GM12878 (cell line): ENCODE data around the gene TMC6. TPM values are rescaled to one million over a fixed set of nuclear protein-coding genes. Genes with fewer than 3 reads are reported as not detected.
A peak's percentile ranks its signal among the peaks of the same experiment; 100 is the strongest.

ENCODE experiments used
- ASH2L ChIP-seq: fragments of 300-600, 200-600 bp; sonication (generic); IDR thresholded peaks from 2 replicates; pipeline ENCODE4 v1.6.1; 2017; ENCODE audit warnings: low read depth, mild to moderate bottlenecking, borderline replicate concordance
- BRCA1 ChIP-seq: IDR thresholded peaks from 2 replicates; pipeline ENCODE4 v1.6.1; 2011; ENCODE audit warnings: low read depth, low read length, improper control_type of control experiment
- CHD1 ChIP-seq: IDR thresholded peaks from 2 replicates; pipeline ENCODE4 v1.6.1; 2012; ENCODE audit warnings: low read depth, low read length, improper control_type of control experiment
- CHD2 ChIP-seq: IDR thresholded peaks from 2 replicates; pipeline ENCODE4 v1.6.1; 2011; ENCODE audit warnings: low read depth, low read length, improper control_type of control experiment, borderline replicate concordance
- CREB1 ChIP-seq: IDR thresholded peaks from 2 replicates; pipeline ENCODE4 v1.6.1; 2012; ENCODE audit warnings: low read depth, mild to moderate bottlenecking, inconsistent platforms
- EP300 ChIP-seq, 2 experiments: fragments of 150-350 bp in 1 of 2; IDR thresholded peaks; 2 replicates each; pipeline ENCODE4 v1.6.1; 2011 to 2012; ENCODE audit warnings: low read depth in 2 of 2, low read length in 2 of 2, borderline replicate concordance in 1 of 2, improper control_type of control experiment in 1 of 2, inconsistent platforms in 1 of 2; ENCODE audit not compliant: control insufficient read depth in 1 of 2
- IKZF2 ChIP-seq, 2 experiments: fragments of 450-650 bp; IDR thresholded peaks; 2 replicates each; pipeline ENCODE4 v1.6.1; 2017; ENCODE audit warnings: mild to moderate bottlenecking in 2 of 2, moderate library complexity in 2 of 2
- KAT2A ChIP-seq: conservative IDR thresholded peaks from 2 replicates; pipeline ENCODE4 v1.6.1; 2011; ENCODE audit warnings: low read depth, low read length; ENCODE audit not compliant: control insufficient read depth
- MYB ChIP-seq: fragments of 150-350 bp; IDR thresholded peaks from 2 replicates; pipeline ENCODE4 v1.6.1; 2014; ENCODE audit warnings: mild to moderate bottlenecking, low read depth, low read length, borderline replicate concordance
- MYC ChIP-seq: IDR thresholded peaks from 2 replicates; pipeline ENCODE4 v1.6.1; 2011; ENCODE audit warnings: mild to moderate bottlenecking, low read length, moderate library complexity, inconsistent platforms; ENCODE audit not compliant: insufficient read depth, insufficient replicate concordance, insufficient read length, severe bottlenecking
- NFIC ChIP-seq: IDR thresholded peaks from 2 replicates; pipeline ENCODE4 v1.6.1; 2012; ENCODE audit warnings: low read depth, mild to moderate bottlenecking, inconsistent platforms, low read length, moderate library complexity
- NFYA ChIP-seq: IDR thresholded peaks from 2 replicates; pipeline ENCODE4 v1.6.1; 2011; ENCODE audit warnings: low read depth, mild to moderate bottlenecking, low read length, improper control_type of control experiment, borderline replicate concordance
- NFYB ChIP-seq: IDR thresholded peaks from 2 replicates; pipeline ENCODE4 v1.6.1; 2011; ENCODE audit warnings: low read depth, mild to moderate bottlenecking, low read length, improper control_type of control experiment, moderate library complexity; ENCODE audit not compliant: insufficient read depth
- NR2F1 ChIP-seq: fragments of 450-650 bp; conservative IDR thresholded peaks from 2 replicates; pipeline ENCODE4 v1.6.1; 2017; ENCODE audit warnings: mild to moderate bottlenecking
- NRF1 ChIP-seq: conservative IDR thresholded peaks from 2 replicates; pipeline ENCODE4 v1.6.1; 2011; ENCODE audit warnings: mild to moderate bottlenecking, low read depth, low read length, improper control_type of control experiment
- PAX8 ChIP-seq: fragments of 450-650 bp; IDR thresholded peaks from 2 replicates; pipeline ENCODE4 v1.6.1; 2017; ENCODE audit warnings: mild to moderate bottlenecking, moderate library complexity
- RCOR1 ChIP-seq: conservative IDR thresholded peaks from 2 replicates; pipeline ENCODE4 v1.6.1; 2012; ENCODE audit warnings: low read depth, low read length, improper control_type of control experiment
- RELA ChIP-seq: fragments of 450-650 bp; IDR thresholded peaks from 2 replicates; pipeline ENCODE4 v1.8.0; 2014; ENCODE audit warnings: borderline replicate concordance; ENCODE audit not compliant: partially characterized antibody
- TCF3 ChIP-seq: IDR thresholded peaks from 2 replicates; pipeline ENCODE4 v1.6.1; 2012; ENCODE audit warnings: low read depth, mild to moderate bottlenecking, low read length, borderline replicate concordance; ENCODE audit not compliant: insufficient read depth
- YY1 ChIP-seq: IDR thresholded peaks from 2 replicates; pipeline ENCODE4 v1.6.1; 2011; ENCODE audit warnings: low read depth, mild to moderate bottlenecking, low read length
- ZNF24 ChIP-seq: fragments of 450-650 bp; IDR thresholded peaks from 2 replicates; pipeline ENCODE4 v1.6.1; 2017; ENCODE audit warnings: antibody characterized with exemption, mild to moderate bottlenecking
- ZSCAN29 ChIP-seq: fragments of 450-650 bp; IDR thresholded peaks from 2 replicates; pipeline ENCODE4 v1.6.1; 2017; ENCODE audit warnings: mild to moderate bottlenecking, moderate library complexity
- polyA plus RNA-seq, 11 experiments: library from polyadenylated mRNA; depleted of rRNA in 4 of 11; unstranded in 6 of 11; stranded (reverse) in 5 of 11; fragments of >200 nt; fragmentation: Nextera tagmentation in 4 of 11; fragmentation: Illumina TruSeq in 1 of 11; extraction: Ambion mirVana in 4 of 11; extraction: Trizol in 1 of 11; gene quantifications; 1 replicate in 1 of 11; 2 replicates in 10 of 11; pipeline versions ENCODE4 v1.2.1 to v1.2.3, GENCODE V29; 2011 to 2016; ENCODE audit warnings: inconsistent platforms in 2 of 11, missing spikeins in 2 of 11, low read depth in 1 of 11
- total RNA-seq, 4 experiments: library from RNA; depleted of rRNA in 3 of 4; stranded (reverse); fragments of >200 nt in 3 of 4; fragmentation: Illumina TruSeq in 1 of 4; extraction: Trizol in 1 of 4; gene quantifications; 2 replicates each; pipeline versions ENCODE4 v1.2.1 to v1.2.3, GENCODE V29; 2013 to 2021
- TF ChIP-seq, protein P1 (sequence below): fragments of 450-650 bp; formaldehyde crosslinking; IDR thresholded peaks from 2 replicates; pipeline ENCODE4 v1.4.0; 2022; ENCODE audit warnings: mild to moderate bottlenecking, moderate library complexity
- TF ChIP-seq, protein P2 (sequence below): IDR thresholded peaks from 2 replicates; pipeline ENCODE4 v1.6.1; 2011; ENCODE audit warnings: low read depth, mild to moderate bottlenecking, low read length, moderate library complexity, borderline replicate concordance; ENCODE audit errors: extremely low read depth
- TF ChIP-seq, protein P3 (sequence below): IDR thresholded peaks from 2 replicates; pipeline ENCODE4 v1.6.1; 2012; ENCODE audit warnings: low read depth, low read length, improper control_type of control experiment
- TF ChIP-seq, protein P4 (sequence below): IDR thresholded peaks from 2 replicates; pipeline ENCODE4 v1.6.1; 2011; ENCODE audit warnings: borderline replicate concordance, low read depth, mild to moderate bottlenecking, moderate library complexity, low read length; ENCODE audit not compliant: insufficient read depth, poor library complexity, severe bottlenecking

The TMC6 gene
- total and polyA plus RNA-seq, 10 of the 15 experiments (the other 5 are each of a cell fraction or from before 2014, with no cell fraction given): 1.9 to 232 (median 60.6) TPM

DNA sequence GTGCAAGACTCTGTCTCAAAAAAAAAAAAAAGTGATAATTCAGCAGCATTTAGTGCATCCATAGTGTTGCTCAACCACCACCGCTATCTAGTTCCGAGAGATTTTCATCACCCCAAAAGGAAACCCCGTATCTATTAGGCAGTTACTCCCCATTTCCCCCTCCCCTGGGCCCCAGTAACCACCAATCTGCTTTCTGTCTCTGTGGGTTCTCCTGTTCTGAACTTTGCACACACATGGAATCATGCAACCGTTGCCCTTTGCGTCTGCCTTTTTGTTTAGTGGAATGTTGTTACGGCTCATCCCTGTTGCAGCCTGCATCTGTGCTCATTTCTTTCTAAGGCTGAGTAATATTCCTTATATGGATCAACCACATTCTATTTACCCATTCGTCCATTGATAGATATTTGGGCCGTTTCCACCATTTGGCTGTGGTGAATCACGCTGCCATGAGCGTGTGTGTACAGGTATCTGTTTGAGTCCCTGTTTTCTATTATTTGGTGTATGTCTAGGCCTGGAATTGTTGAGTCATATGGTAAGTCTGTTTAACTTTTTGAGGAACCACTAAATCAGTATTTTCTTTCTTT, 31.1 kb upstream of the TMC6 start (continued):
- TF ChIP-seq TCF3 (peak; percentile 34; the same call in 1 of the 2 replicates), RCOR1 (no peak), IKZF2 (IDR thresholded peaks at IDR 0.05) (peak; percentile 96 to 97), MYB (no peak), CHD1 (no peak), YY1 (peak; percentile 43; the same call in 1 of the 2 replicates), CHD2 (no peak), NR2F1 (no peak), BRCA1 (no peak), ZSCAN29 (no peak), NRF1 (no peak), NFYA (no peak), ASH2L (no peak), EP300 (IDR thresholded peaks at IDR 0.05; ENCODE audit: borderline replicate concordance in 1 of 2, control insufficient read depth in 1 of 2, low read depth in 2 of 2, low read length in 2 of 2) (peak in 1 of 2 experiments; percentile 58; a peak in 2 of 4 replicates), CREB1 (no peak; the same call in 1 of the 2 replicates), KAT2A (no peak), PAX8 (no peak), NFYB (no peak), NFIC (peak; percentile 96), MYC (no peak), RELA (no peak), ZNF24 (no peak)
- TF ChIP-seq, protein P1, sequence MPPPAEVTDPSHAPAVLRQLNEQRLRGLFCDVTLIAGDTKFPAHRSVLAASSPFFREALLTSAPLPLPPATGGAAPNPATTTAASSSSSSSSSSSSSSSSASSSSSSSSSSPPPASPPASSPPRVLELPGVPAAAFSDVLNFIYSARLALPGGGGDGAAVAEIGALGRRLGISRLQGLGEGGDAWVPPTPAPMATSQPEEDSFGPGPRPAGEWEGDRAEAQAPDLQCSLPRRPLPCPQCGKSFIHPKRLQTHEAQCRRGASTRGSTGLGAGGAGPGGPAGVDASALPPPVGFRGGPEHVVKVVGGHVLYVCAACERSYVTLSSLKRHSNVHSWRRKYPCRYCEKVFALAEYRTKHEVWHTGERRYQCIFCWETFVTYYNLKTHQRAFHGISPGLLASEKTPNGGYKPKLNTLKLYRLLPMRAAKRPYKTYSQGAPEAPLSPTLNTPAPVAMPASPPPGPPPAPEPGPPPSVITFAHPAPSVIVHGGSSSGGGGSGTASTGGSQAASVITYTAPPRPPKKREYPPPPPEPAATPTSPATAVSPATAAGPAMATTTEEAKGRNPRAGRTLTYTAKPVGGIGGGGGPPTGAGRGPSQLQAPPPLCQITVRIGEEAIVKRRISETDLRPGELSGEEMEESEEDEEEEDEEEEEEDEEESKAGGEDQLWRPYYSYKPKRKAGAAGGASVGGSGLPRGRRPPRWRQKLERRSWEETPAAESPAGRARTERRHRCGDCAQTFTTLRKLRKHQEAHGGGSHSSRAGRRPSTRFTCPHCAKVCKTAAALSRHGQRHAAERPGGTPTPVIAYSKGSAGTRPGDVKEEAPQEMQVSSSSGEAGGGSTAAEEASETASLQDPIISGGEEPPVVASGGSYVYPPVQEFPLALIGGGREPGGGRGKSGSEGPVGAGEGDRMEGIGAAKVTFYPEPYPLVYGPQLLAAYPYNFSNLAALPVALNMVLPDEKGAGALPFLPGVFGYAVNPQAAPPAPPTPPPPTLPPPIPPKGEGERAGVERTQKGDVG (CRISPR knock-in tag): no peak
- TF ChIP-seq, protein P2, sequence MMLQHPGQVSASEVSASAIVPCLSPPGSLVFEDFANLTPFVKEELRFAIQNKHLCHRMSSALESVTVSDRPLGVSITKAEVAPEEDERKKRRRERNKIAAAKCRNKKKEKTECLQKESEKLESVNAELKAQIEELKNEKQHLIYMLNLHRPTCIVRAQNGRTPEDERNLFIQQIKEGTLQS: no peak
- TF ChIP-seq, protein P3, sequence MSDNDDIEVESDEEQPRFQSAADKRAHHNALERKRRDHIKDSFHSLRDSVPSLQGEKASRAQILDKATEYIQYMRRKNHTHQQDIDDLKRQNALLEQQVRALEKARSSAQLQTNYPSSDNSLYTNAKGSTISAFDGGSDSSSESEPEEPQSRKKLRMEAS: no peak
- TF ChIP-seq, protein P4, sequence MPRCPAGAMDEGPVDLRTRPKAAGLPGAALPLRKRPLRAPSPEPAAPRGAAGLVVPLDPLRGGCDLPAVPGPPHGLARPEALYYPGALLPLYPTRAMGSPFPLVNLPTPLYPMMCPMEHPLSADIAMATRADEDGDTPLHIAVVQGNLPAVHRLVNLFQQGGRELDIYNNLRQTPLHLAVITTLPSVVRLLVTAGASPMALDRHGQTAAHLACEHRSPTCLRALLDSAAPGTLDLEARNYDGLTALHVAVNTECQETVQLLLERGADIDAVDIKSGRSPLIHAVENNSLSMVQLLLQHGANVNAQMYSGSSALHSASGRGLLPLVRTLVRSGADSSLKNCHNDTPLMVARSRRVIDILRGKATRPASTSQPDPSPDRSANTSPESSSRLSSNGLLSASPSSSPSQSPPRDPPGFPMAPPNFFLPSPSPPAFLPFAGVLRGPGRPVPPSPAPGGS: no peak
